KOPT-K1 (cell line): ENCODE measurements around the gene STXBP6.

ENCODE experiments used
- H3K27ac ChIP-seq: fragments of 200-600 bp; sonication (generic); 2 replicates; pipeline ENCODE4 v1.5.1; 2016; ENCODE audit warnings: antibody characterized with exemption, mild to moderate bottlenecking, low read depth, low read length; ENCODE audit not compliant: poor library complexity, severe bottlenecking
- H3K36me3 ChIP-seq: fragments of 200-600 bp; sonication (generic); 2 replicates; pipeline ENCODE4 v1.5.1; 2017; ENCODE audit warnings: antibody characterized with exemption, mild to moderate bottlenecking, low read length, moderate library complexity; ENCODE audit not compliant: insufficient read depth
- H3K9me3 ChIP-seq: fragments of 200-600 bp; sonication (generic); 2 replicates; pipeline ENCODE4 v1.5.1; 2017; ENCODE audit warnings: antibody characterized with exemption, low read length, mild to moderate bottlenecking; ENCODE audit not compliant: insufficient read depth, poor library complexity, severe bottlenecking

The STXBP6 gene

DNA sequence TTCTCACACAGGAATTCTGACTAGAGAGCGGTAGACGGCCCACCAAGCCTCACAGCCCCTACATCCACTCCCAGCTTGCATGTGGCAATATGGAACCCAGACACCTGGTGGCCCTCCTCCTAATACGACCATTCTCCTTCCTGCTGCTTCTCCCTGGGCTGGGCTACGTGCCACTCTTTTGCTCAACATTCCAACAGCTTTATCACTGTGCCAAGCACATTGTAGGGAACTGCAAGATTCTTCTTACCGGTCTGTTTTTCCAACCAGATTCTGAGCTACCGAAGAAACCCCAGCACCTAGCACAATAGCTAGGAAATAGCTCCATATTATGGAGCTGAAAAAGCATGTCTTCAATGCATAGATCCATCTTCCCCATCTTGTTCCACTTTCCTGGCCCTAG, 58.1 kb downstream of the STXBP6 start:
- Histone ChIP-seq H3K36me3 (no peaks in the 10 kb centered on the region), H3K27ac (no peak overlapping the region), H3K9me3 (no peaks in the 10 kb centered on the region)

DNA sequence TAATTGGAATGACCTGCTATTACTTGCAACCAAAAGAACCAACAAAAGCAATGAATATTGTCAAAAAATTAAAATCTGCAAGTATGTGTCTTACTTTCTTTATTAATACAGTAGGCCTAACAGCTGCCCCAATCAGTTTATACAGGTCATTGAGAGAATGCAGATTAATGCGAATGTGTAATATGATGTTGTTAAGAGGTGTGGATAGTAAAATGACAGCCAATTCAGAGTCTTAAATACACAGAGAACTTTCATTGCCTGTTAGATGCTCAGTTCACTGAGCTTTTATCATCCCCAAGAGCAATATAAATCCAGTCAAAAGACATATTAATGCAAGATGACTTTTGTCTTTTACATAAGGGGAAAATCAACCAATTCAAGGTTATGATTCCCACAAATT, 58.7 kb downstream of the STXBP6 start:
- Histone ChIP-seq H3K27ac (no peak overlapping the region), H3K9me3 (no peaks in the 10 kb centered on the region)

DNA sequence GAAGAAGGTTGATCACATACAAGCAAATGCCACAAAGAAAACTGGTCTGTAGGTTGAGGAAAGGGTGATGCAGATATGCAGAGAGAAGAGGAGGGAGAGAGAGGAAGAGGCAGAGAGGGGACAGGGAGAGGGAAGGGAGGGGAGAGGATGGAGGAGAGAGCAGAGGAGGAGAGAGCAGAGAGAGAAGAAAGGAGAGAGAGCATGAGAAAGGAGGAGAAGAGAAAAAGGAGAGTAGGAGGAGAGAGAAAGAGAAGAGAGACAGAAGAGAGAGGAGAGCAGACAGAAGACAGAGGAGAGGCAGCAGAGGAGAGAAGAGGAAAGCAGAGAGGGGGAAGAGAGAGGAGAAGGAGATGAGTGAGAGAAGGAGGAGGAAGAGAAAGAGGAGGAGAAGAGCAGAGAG, 59.2 kb downstream of the STXBP6 start:
- Histone ChIP-seq H3K27ac (no peak overlapping the region), H3K9me3 (no peaks in the 10 kb centered on the region), H3K36me3 (no peaks in the 10 kb centered on the region)

More for the DNA sequence above, 58.7 kb downstream of the STXBP6 start:
- no peaks in the 10 kb centered on the region for H3K36me3 ChIP-seq

DNA sequence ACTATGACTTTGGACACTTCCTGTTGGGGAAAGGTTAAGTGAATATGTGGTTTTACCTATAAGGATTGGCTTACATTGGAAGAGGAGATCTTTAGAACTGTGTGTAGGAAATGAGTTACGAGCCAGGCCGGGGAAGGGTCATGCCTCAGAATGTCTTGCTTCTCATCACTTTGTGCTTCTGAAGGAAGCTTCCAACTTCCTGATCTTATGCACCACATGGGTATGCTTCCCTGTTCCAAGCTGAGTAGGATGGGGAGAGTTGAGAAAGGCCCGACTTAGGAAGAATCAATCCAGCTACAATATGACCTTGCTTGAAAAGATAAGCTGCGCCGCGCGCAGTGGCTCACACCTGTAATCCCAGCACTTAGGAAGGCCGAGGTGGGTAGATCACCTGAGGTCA, 59.9 kb downstream of the STXBP6 start:
- H3K27ac ChIP-seq: no peak overlapping the region
- no peaks in the 10 kb centered on the region for H3K9me3 ChIP-seq
- H3K36me3 ChIP-seq: no peaks in the 10 kb centered on the region

DNA sequence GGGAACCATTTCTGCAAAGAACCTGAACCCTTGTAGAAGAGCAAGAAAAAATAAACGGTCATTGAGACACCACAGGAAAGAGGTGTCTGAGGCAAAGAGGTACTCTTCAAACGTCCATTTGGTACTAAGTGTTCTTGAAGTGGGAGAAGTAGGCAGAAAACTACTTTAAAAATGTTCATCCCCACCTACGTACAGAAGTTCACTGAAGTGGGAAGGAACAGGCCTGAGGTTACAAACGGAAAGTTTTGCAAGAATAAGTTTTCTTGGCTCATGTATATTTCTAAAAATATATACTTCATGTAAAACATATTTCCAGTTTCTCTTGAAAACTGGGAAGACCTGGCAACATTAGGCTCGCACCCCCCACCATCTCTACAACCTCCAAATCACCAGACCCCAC, 61.2 kb downstream of the STXBP6 start:
- Histone ChIP-seq H3K27ac (no peak overlapping the region), H3K9me3 (no peaks in the 10 kb centered on the region), H3K36me3 (no peaks in the 10 kb centered on the region)

DNA sequence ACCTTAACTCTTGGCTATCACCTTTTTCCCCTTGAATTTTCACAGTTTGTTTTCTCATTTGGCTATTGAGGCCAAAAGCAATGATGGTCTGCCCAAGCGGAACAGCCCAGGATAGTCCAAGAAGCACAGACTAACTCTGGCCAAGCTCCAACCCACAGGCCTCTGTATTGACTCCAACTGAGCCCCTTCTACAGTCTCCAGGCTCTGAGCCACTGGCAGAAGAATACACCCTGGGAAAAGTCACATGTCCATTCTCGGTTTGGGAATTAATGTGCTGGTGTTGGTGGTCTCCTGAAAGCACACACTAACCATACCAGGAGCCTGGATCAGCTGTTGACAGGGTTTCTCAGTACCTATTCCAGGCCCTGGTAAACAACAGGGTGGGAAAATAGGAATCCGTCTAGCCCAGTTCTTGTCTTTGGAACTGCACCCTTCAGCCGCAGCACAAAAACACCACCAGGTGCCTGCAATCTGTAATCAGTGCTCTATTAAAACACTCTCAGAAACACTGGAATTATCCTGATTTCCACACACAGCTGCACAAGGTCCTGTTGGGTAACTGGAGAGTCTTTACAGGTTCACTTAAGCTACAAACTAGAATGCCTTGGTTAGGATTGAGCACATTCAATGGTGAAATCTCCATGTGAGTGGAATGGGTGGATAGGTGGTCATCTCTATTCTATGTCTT, 63.6 kb downstream of the STXBP6 start:
- no peak overlapping the region for H3K27ac ChIP-seq
- no peaks in the 10 kb centered on the region for H3K36me3 ChIP-seq
- H3K9me3 ChIP-seq: no peaks in the 10 kb centered on the region

DNA sequence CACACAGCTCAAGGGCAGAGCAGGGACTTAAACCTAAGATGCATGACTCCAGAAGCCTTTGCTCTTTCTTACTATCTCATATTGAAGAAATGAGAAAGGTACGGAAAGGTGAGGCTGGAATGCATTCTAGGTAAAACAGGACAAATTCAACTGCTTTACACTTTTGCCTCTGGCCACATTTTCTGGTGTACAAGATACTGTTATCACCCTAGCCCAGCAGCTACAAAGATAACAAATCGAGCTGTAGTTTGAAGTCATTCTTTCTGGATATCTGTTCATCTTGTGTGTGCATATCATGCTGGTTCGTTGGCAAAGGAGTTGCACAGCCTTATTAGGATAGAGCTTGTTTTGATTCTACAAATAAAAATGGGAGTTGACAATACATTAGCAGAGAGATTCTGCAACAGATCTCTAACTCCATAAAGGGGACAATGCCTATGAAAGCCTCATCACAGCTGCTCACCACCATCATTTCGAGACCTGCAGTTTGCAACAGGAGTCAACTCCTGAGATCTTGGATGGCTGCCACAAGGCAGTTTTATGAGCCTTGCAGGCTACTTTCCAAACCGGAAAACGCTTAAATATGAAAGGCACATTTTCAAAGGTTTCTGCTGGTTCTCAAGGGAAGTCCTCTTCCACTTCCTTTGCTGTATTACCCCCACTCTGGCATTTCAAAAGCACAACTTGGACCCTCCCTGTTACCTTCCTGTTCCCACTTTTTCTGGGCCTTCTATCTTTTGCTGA, 64.9 kb downstream of the STXBP6 start:
- Histone ChIP-seq H3K27ac (no peak overlapping the region), H3K9me3 (no peaks in the 10 kb centered on the region), H3K36me3 (no peaks in the 10 kb centered on the region)

DNA sequence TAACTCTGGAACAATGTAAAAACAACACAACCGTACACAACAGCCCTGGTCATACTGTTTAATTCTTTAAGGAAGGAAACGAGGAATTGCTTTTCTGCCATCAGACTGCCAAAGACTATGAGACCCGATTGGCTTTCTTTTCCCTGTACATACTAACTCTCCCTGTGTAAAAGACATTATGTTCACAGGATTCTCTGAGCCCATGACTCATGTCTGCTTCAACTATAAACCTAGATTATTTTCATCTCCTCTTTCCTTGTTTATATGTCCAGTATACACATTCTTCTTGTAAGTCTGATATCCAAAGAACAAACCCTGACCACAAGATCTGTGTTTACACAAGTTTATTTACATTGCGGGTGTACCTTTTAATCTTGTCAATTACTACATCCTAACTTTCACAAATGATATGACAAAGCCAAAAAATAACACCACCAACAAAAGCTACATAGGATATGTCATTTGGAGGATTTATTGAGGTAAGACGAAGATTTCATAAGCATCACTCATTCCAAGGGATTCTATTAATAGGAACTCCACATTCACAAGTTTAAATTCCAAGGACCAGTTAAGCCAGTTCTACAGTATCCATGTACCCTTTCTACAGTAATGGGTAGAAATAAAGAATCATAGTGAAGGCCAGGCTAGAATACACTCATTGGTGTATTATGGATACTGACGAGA, 67.3 kb downstream of the STXBP6 start:
- H3K36me3 ChIP-seq: no peaks in the 10 kb centered on the region
- no peaks in the 10 kb centered on the region for H3K9me3 ChIP-seq
- no peak overlapping the region for H3K27ac ChIP-seq

DNA sequence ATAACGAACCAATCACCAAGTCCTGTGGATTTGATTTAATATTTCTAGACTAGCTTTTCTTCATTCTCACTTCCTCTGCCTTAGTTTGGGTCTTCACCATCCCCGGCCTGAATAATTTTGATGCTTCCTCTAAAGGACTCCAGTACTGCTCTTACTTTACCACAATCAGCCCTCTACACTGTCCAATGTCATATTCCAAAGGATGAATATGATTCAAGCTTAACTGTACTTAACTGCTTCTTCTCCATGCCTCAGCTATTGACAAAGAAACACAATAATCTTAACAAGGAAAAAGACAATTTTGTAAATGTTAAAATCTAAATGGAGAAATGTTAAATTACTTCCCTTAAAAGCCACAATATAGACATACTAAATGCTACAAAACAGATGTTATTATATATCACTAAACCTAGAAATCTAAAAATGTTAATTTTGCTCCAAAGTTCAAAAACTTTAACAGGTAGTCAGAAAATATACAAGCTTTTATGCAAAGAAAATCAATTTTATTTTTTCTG, 70.2 kb downstream of the STXBP6 start:
- H3K9me3 ChIP-seq: no peaks in the 10 kb centered on the region
- no peak overlapping the region for H3K27ac ChIP-seq
- no peaks in the 10 kb centered on the region for H3K36me3 ChIP-seq

DNA sequence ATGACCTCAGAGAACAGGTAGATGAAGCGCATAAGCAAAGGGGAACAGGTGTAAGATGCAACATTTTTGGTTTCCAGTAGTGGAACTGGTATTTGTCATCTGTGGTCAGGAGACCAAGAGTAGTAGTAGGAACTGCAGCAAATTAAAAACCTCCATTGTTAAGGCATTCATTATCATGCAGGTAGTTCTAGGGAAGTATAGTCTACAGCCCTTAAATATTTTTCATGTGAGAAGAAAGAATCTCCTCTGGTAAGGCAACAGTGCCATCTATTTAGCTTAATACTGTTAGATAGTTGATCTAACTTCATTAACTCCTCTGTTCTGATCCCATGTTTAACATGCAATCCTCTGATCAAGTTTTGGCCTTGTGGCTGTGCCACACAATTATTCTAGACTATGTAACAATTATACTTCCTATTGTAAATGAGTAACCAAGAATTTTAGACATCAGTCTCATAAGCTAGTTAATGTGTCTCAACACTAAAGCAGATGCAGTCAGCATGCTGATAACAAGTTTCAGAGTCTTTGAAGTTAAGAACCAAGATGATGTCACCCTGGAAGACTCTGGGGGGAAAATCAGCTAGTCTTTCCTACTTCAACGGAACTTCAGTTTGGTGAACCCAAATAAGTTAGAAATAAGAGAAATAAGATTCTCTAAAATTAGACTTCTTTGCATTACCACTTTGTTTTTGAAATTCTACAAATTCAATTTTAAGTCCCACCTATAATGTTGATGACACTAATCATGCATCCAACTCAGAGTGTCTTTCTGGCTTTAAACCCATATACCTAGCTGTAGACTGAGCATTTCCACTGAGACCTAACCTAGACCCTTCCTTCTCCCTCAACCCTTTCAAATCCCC, 70.9 kb downstream of the STXBP6 start:
- Histone ChIP-seq H3K27ac (no peak overlapping the region), H3K36me3 (no peaks in the 10 kb centered on the region), H3K9me3 (no peaks in the 10 kb centered on the region)

DNA sequence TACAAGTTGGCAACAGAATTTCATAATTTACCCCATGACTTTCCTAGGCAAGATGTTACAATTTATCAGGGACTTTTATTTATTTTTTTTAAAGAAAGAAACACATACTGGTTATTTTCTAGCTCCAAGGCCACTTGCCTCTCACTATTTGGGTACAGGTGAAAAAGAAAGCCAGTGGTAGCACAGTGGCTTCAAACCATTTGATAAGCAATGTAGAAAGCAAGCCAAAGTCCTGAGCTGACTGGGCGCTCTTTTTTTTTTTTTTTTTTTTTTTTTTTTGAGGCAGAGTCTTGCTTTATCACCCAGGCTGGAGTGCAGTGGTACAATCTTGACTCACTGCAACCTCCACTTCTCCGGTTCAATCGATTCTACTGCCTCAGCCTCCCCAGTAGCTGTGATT, 73.3 kb downstream of the STXBP6 start:
- no peak overlapping the region for H3K27ac ChIP-seq
- H3K36me3 ChIP-seq: no peaks in the 10 kb centered on the region
- H3K9me3 ChIP-seq: no peaks in the 10 kb centered on the region

DNA sequence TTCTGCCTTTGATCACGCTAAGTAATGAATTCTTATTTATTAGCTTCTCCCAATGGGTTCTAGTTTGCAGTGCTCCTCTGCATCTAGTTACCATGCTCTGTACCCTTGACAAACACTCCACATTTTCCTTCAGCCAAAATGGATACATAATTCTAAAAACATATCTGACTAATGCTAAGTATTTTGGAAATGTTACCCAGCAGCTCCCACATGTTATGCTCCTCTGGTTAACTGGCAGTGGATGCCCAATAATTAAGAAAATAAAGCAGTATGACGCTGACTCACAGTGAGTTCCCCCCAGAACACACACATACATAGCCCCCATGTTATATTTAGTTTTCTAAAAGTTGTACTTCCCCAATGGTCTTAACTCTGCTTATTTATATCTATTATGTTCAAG, 74.6 kb downstream of the STXBP6 start:
- H3K36me3 ChIP-seq: no peaks in the 10 kb centered on the region
- no peak overlapping the region for H3K27ac ChIP-seq
- no peaks in the 10 kb centered on the region for H3K9me3 ChIP-seq

DNA sequence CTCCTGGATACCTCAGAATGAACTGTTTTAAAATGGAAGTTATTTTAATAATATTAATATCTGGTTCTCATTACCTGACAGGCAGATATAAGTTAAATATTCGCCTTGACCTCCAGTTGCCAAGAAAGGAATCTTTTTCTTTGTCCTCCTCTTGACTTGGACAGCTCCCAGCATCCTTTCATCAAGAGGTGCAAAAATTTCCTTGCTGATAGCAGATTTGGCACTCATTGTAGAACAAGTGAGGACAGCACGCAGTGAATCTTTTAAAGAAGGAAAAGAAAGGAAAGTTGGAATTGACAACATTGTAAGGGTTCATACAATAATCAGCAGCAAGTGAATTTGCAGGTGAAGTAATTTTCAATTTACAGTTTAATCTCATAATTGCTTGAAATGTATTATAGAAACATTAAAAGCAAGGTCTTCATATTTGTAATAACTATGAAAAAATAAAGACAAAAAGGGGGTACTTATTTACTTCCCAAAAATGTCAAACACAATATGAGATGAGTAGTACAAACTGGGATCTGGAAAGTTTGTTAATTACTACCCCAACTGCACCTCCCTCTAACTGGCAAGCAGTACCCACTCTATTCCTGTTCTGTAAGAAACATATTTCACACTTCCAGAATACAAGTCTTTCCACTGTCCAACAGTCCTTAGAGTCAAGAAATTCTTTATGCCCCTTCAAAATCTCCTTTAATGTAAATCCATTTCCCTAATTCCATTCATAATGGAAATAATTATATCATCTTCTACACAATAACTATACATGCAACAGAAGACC, 75.2 kb downstream of the STXBP6 start:
- no peaks in the 10 kb centered on the region for H3K9me3 ChIP-seq
- no peaks in the 10 kb centered on the region for H3K36me3 ChIP-seq
- H3K27ac ChIP-seq: no peak overlapping the region

DNA sequence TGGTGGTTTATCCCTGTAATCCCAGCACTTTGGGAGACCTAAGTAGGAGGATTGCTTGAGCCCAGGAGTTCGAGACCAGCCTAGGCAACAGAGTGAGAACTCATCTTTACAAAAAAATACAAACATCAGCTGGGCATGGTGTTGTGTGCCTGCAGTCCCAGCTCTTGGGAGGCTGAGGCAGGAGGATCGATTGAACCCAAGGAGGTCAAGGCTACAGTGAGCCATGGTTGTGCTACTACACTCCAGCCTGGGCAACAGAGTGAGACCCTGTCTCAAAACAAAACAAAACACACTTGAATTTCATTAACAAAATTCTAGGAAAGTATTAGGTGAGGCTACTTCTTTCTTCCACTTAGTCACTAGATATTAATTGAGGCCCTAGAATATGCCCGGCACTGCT, 77.1 kb downstream of the STXBP6 start:
- no peaks in the 10 kb centered on the region for H3K36me3 ChIP-seq
- H3K9me3 ChIP-seq: no peaks in the 10 kb centered on the region
- H3K27ac ChIP-seq: no peak overlapping the region
